NCI-H1930 (cell line): Measurements from ENCODE around the gene OLFML1.
"Not testable (repeated sequence)": the region's sequence is repeated elsewhere in the genome, so short reads cannot be mapped to it uniquely, and the experiment has no call there.

Experiments used
- DNase-seq, 2 experiments: peaks; one replicate each; lab custom pipeline; 2025; lab: John Stamatoyannopoulos, UW

The OLFML1 gene

GRCh38 chr11:7512525-7513233 lies 27.4 kb downstream of the OLFML1 start:
- no peak for DNase-seq

GRCh38 chr11:7513234-7514098 lies 28.2 kb downstream of the OLFML1 start, which contains the start of gene PPFIBP2:
Gene PPFIBP2 (plus strand): TSS chr11:7513999. CDS start chr11:7549476, 35,477 bp downstream.
- peak; percentile 67 to 79 for DNase-seq

DNA sequence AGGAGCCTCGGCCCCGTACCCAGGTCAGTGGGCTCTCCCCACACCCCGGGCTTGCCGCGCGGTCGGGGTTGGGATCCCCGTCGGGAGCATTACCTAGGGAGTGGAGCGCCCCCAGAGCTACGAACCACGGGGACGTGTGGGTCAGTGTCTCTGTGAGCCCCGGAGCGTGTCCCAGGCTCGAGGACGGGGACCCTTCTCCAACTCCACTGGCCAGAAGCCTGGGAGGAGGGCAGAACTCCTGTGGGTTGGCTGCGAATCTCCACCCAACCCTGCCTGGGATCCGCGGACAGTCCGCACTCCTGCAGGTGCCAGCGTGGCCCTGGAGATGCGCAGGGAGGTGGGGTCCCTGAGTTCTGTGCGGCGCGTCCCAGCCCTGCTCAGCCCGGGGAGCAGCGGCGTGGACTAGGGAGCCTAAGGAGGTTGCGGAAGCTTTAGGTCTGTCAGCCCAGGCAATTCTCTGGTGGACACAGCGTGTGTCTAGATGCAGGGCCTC lies 28.8 kb downstream of the OLFML1 start:
- DNase-seq = no peak

- no peak for DNase-seq
These were observed 30.2 kb downstream of the OLFML1 start for GRCh38 chr11:7515447-7515886.

DNA sequence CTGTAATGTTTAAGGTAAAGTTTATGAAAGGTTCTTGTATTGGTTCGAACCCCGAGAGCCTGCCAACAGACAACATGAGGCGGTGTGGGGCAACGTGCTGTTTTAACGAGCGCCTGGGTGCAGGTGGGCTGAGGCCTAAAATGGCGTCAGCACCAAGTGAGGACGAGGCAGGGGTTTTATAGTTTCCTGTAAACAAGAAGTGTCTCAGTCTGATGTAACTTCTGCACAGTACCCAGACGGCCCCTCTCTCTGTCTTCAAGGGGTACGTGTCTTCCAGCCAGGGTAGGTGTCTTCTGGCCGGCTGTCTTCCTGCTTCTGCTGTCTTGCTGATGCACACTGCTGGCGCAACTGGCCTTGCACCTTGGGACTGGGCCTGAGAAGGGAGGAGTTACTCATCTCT lies 31.2 kb downstream of the OLFML1 start:
- no peak for DNase-seq

DNA sequence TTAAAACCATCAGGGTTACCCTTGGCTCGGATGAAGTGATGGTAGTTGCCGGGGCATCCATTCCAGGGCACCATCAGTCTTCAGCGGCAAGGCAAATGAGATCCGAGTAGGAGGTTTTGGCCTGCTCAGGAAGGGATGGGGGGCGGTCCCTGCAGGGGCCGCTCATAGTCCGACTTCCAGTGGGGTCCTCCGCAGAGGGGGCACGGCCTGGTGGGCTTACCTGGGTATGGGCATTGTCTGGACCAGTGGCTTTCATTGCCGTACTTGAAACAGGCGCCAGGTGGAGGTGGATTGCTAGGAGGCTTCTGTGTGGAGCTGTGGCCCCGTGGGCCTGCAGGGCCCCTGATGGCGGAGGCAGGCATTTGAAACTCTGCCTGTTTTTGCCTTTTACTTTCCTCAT lies 32.4 kb downstream of the OLFML1 start:
- not testable (repeated sequence) for DNase-seq

- no peak for DNase-seq
These were observed 33.7 kb downstream of the OLFML1 start for GRCh38 chr11:7518811-7519562.

DNA sequence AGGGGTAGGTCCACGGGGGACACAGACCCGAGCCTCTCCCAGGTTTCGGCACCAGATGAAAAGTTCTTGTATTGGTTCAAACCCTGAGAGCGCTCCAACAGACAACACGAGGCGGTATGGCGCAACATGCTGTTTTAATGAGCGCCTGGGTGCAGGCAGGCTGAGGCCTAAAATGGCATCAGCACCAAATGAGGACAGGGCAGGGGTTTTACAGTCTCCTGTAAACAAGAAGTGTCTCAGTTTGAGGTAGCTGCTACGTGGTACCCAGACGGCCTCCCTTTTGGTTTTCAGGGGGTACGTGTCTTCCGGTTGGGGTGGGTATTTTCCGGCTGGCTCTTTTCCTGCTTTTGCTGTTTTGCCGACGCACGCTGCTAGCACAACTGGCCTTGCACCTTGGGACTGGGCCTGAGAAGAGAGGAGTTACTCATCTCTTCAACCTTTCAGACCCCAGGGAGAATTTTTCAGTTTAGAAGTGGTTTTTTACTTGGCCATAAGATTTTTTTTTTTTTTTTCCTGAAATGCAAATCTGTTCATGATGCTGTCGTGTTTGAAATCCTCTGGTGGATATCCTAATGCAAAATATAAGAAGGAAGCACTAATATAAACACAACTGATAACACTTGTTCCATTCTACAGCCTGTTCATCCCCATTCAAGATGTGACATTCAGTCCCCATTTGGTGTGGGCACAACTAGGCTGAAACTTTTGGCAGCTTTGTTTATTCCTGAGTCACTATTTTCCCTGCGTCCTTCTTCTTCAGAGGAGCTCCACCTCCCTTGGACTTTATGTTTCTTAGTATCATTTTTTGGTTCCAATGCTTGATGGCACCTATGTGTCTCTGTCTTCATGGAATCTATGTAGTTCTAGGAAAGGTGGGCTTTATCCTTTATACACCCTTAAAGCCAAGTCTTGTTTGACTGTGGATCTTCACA lies 35.0 kb downstream of the OLFML1 start:
- DNase-seq = no peak

- no peak for DNase-seq
These were observed 35.7 kb downstream of the OLFML1 start for GRCh38 chr11:7520981-7521487.

DNA sequence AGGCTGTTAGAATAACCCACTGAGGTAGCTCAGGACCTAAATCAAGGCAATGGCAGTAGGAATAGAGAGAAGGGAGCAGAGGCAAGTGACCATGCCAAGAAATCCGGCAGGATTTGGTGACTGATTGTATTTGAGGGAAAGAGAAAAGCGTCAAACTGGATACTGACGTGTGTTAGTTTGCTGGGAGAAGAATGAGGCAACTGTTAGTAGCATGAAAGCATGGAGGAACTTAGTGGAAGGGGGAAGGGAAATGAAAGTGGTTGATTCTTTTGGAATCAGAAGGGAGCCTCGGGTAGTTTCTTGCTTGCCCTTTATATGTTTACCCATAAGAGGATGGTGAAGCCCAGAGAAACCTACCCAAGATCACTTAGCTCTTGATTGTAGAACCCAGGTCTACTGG lies 36.8 kb downstream of the OLFML1 start:
- no peak for DNase-seq

GRCh38 chr11:7522546-7522945 lies 37.2 kb downstream of the OLFML1 start:
- no peak for DNase-seq

DNA sequence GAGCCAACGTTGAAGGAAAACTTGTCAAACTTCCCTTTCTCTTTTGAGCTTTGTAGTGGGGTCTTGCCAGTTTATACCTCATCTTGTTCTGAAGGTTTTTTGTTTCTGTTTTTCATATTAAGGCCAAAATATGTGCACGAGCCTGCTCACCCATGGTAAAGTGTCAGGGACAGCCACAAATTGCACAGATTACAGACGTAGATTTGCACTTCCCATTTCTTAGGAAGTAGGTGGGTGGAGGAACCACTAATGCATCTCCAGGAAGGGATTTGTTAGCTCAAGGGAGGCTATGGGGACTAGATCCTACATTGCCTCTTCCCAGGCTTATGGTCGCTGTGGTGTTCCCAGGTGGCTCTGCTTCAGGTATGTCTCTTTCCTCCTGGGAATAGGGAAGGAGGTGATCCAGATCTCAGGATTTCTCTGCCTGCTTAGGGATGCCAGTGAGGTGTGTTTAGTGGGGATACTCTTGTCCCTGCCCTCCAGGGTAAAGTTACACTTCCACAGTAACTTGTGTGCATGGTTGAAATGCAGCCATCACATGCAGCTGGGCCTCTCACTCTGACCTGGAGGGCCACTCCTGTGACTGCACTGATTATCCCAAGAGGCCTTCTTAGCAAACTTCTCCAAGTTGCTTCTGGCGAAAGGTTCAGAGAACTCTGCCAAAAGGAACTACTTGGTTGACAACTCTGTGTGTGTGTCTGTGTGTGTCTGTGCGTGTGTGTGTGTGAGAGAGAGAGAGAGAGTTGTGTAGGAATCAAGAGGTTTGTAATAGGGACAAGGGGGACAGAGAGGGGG lies 38.3 kb downstream of the OLFML1 start:
- DNase-seq = no peak

GRCh38 chr11:7524462-7525235 lies 39.3 kb downstream of the OLFML1 start:
- no peak for DNase-seq

- no peak for DNase-seq
These were observed 40.1 kb downstream of the OLFML1 start for GRCh38 chr11:7525424-7525823.

DNA sequence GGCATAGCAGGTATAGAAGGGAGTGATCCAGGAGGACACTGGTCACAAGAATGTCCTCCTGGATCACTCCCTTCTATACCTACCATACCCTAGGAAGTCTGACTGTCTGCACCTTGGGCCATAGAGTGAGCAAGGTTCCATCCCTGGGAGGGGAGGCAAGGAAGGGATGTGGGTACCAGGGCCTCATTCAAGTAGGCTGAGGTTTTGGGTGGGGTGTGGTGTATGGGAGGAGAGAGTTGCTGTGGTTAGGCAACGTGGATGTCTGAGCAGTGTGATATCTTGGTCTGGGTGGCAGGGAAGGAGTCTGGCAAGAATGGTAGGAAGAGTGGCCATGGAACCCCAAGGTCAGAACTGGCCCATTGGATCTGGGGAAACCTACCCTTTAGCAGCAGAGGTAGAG lies 41.7 kb downstream of the OLFML1 start:
- DNase-seq = no peak

DNA sequence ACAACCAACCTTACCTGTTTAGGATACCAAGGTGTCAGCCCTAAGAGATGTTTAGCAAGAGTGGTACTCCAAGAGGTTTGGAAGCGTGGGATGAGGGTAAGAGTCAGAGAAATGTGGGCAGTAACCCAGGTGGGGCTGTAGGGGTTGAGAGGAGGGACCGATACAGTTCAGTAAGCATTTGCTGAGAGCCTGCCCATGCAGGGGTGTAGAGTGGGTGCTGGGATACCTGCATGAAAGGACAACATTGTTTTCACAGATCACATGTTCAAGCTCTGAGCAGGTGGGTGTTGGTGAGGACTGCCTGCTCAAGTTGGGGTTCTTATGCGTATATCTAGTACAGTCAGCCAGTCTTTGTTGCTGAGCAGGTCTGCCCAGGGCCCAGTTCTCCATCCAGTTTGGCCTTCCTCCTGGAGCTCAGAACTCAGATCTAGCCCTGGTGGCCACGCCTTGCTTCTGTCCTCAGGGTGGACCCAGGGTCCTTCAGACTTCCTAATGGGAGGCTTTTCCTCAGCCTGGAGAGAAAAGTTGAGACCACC lies 43.3 kb downstream of the OLFML1 start:
- DNase-seq = no peak

DNA sequence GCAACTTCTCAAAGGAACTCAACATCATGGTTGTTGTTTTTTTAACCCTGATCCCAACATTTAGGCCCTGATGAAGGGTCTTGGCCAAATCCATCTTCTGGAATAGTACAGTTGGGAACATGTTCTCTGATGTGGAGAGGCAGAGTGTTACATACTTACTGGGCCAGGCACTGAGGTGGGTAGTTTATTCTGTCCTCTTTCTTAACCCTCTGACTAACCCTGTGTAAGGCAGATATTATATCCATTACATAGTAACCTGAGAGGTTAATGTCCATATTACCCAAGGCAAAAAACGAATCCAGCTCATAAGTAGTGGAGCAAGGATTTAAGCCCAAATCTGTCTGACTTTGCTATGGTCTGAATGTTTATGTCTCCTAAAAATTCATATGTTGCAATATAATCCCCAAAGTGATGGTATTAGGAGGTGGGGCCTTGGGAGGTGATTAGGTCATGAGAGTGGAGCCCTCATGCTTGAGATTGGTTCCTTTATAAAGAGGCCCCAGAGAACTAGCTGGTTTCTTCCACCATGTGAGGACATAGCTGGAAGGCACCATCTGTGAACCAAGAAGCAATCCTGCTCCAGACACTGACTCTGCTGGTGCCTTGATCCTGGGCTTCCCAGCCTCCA lies 44.8 kb downstream of the OLFML1 start:
- no peak for DNase-seq

DNA sequence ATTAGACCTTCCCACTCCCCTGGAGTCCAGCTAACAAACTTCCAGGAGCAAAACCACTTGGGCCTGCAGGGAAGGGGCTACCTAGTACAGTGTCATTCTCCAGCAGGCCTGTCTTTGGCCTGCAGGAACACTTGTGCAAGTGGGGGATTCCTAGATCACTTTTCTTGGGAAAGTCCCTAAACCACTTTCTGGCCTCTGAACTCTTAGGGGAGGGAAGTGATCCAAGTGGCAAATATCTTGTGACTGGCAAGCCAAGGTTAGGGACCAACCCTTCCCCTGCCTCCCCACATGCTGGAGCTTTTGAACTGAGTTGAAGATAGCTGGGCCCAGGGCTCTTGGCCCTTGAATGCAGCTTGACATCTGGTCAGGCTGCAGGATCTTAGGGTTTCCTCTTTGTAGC lies 45.7 kb downstream of the OLFML1 start:
- no peak for DNase-seq
